Body of pancreas (tissue), 4 donors: ENCODE results near the gene C19orf38. TPM values are rescaled to one million over a fixed set of nuclear protein-coding genes. Genes with fewer than 3 reads are reported as not detected.
A peak's percentile ranks its signal among the peaks of the same experiment; 100 is the strongest.

Experiments used
- ATAC-seq: fragments of 150-250 bp; one replicate; pipeline ENCODE4 v1.9.1; 2016
- DNase-seq, 4 donors: peaks; one replicate each; pipeline ENCODE4 v3.0.0-alpha.2; 2019
- H3K27ac ChIP-seq, 4 donors: fragments of 200-600 bp; sonication (generic); 1 replicate in 3 of 4; 2 replicates in 1 of 4; pipeline versions ENCODE4 v1.5.1 to v1.6.1; 2016 to 2019; ENCODE audit warnings: mild to moderate bottlenecking in 1 of 4, mixed read lengths in 1 of 4, moderate library complexity in 1 of 4
- H3K27me3 ChIP-seq, 2 donors: fragments of 200-600 bp; sonication (generic); one replicate each; pipeline ENCODE4 v1.6.0; 2016; ENCODE audit warnings: mild to moderate bottlenecking in 1 of 2
- H3K36me3 ChIP-seq, 2 donors: fragments of 200-600 bp; sonication (generic); replicated peaks in 1 of 2; 2 replicates each; pipeline ENCODE4 v1.5.1; 2016; ENCODE audit warnings: low read depth in 2 of 2; ENCODE audit not compliant: insufficient read depth in 1 of 2
- H3K4me1 ChIP-seq: fragments of 200-600 bp; sonication (generic); one replicate; pipeline ENCODE4 v1.6.0; 2016
- H3K4me3 ChIP-seq, 2 donors: fragments of 200-600 bp; sonication (generic); 1 replicate in 1 of 2; 2 replicates in 1 of 2; pipeline ENCODE4 v1.5.1; 2016 to 2019
- H3K9me3 ChIP-seq, 3 donors: fragments of 200-600 bp; sonication (generic); 1 replicate in 2 of 3; 2 replicates in 1 of 3; pipeline ENCODE4 v1.5.1; 2016
- CTCF ChIP-seq, 7 experiments: fragments of 450-650 bp in 4 of 7; fragments of 200-600 bp in 3 of 7; sonication (generic) in 3 of 7; IDR thresholded peaks; one replicate each; pipeline ENCODE4 v1.5.1; 2016 to 2019; ENCODE audit warnings: antibody characterized with exemption in 7 of 7
- POLR2A ChIP-seq, 3 donors: fragments of 450-650 bp; IDR thresholded peaks; one replicate each; pipeline ENCODE4 v1.6.1; 2016; ENCODE audit warnings: antibody characterized with exemption in 3 of 3, mild to moderate bottlenecking in 2 of 3
- WGBS, 2 donors: methylation state at CpG; one replicate each; pipeline ENCODE4 v1.1.5; 2017; 5-methylcytosine and 5-hydroxymethylcytosine counted together
- intact Hi-C: fragments of 100-400 bp; cut with DNase I; formaldehyde crosslinking; loops from one replicate; pipeline ENCODE4 v1.15.1; 2023
- total RNA-seq, 2 donors: library from RNA; depleted of rRNA; stranded (reverse); fragments of >200 nt; gene quantifications; one replicate each; pipeline ENCODE4 v1.1.0, GENCODE V29; 2016

Gene C19orf38
- total RNA-seq, 2 donors from 2014 or later = 0.52 TPM; not detected in 1

GRCh38 chr19:10870955-10871603 lies 22.9 kb downstream of the C19orf38 start, which contains the start of gene CARM1:
TSS of gene CARM1 (plus strand) at chr19:10871553. CDS start at chr19:10871703, 150 bp downstream.
- H3K36me3 ChIP-seq = no peaks in the 10 kb centered on the region
- no peaks in the 10 kb centered on the region for H3K27me3 ChIP-seq
- no peaks in the 10 kb centered on the region for H3K9me3 ChIP-seq
- TF ChIP-seq CTCF (IDR thresholded peaks at IDR 0.05) (peak; percentile 39 to 100 (median 68)), POLR2A (IDR thresholded peaks at IDR 0.05) (no peak)
- intact Hi-C loops = loop anchor here (10.0 kb wide), 1 partner anchor 54 kb away; the partner anchor contains the start of genes TIMM29 and YIPF2
- peak; percentile 99 to 100 (median 100) for DNase-seq
- 1% methylated on average over 48 of the region's 99 CpGs; no CpG with 5 or more reads in 1 of the 2 donors for whole genome bisulfite sequencing, 2 donors
- H3K4me1 ChIP-seq = peaks cover 21% of the 10 kb centered on the region
- peak; percentile 90 for ATAC-seq
- peak within 1 kb of the TSS; percentile 29 to 80 for H3K4me3 ChIP-seq
- peak within 1 kb of the TSS; percentile 62 to 78 (median 74) for H3K27ac ChIP-seq

GRCh38 chr19:10871711-10872545 lies 23.7 kb downstream of the C19orf38 start:
- Histone ChIP-seq H3K36me3 (no peaks in the 10 kb centered on the region), H3K9me3 (no peaks in the 10 kb centered on the region), H3K27me3 (no peaks in the 10 kb centered on the region), H3K4me1 (peaks cover 29% of the 10 kb centered on the region), H3K27ac (peak overlapping the region; percentile 56 to 78 (median 73)), H3K4me3 (peak overlapping the region; percentile 29 to 80)
- 1 to 3% methylated on average over 6 to 48 of the region's 90 CpGs for WGBS, 2 donors
- DNase-seq = peak; percentile 42 to 56 (median 51)
- intact Hi-C loops = loop anchor here (10.0 kb wide), 1 partner anchor 53 kb away; the partner anchor contains the start of genes TIMM29 and YIPF2
- no peak for ATAC-seq
- TF ChIP-seq POLR2A (IDR thresholded peaks at IDR 0.05) = no peak
- TF ChIP-seq CTCF (IDR thresholded peaks at IDR 0.05) = peak in 3 of 7 experiments; percentile 4 to 12 (median 11)

GRCh38 chr19:10872546-10873107 lies 24.4 kb downstream of the C19orf38 start:
- WGBS, 2 donors = 4 to 15% methylated on average over 14 to 16 of the region's 16 CpGs
- Histone ChIP-seq H3K27ac (peak overlapping the region in 3 of 4 donors; percentile 71 to 78 (median 75)), H3K27me3 (no peaks in the 10 kb centered on the region), H3K9me3 (no peaks in the 10 kb centered on the region), H3K4me3 (peak overlapping the region; percentile 29 to 80), H3K36me3 (no peaks in the 10 kb centered on the region), H3K4me1 (peaks cover 36% of the 10 kb centered on the region)
- no peak for DNase-seq
- intact Hi-C loops = loop anchor here (10.0 kb wide), 1 partner anchor 52 kb away; the partner anchor contains the start of genes TIMM29 and YIPF2
- no peak for TF ChIP-seq CTCF (IDR thresholded peaks at IDR 0.05)
- TF ChIP-seq POLR2A (IDR thresholded peaks at IDR 0.05) = no peak
- ATAC-seq = no peak

GRCh38 chr19:10874024-10874423 lies 25.8 kb downstream of the C19orf38 start:
- ATAC-seq (no peak), DNase-seq (no peak)
- Histone ChIP-seq H3K4me1 (peaks cover 36% of the 10 kb centered on the region), H3K36me3 (no peaks in the 10 kb centered on the region), H3K27ac (no peak overlapping the region), H3K27me3 (no peaks in the 10 kb centered on the region), H3K9me3 (no peaks in the 10 kb centered on the region), H3K4me3 (no peak overlapping the region)
- TF ChIP-seq POLR2A (IDR thresholded peaks at IDR 0.05) = no peak
- no peak for TF ChIP-seq CTCF (IDR thresholded peaks at IDR 0.05)
- WGBS, 2 donors = 79 to 88% methylated on average over 1 of the region's 1 CpG
- intact Hi-C loops = loop anchor here (10.0 kb wide), 1 partner anchor 51 kb away; the partner anchor contains the start of genes TIMM29 and YIPF2
